Activated CD4-positive, alpha-beta memory T cell treated with anti-CD3 and anti-CD28 coated beads, Interleukin-2, amount 10 ng/mL, durations not matched to agents 7 days and 5 days (primary cell): ENCODE results near the gene IQGAP3. TPM values are rescaled to one million over a fixed set of nuclear protein-coding genes. Genes with fewer than 3 reads are reported as not detected.

Experiments used
- CTCF ChIA-PET: fragments of 350-600 bp; sonication (Branson Sonifier 250); formaldehyde crosslinking; loops from one replicate; lab custom pipeline; 2021; ENCODE audit warnings: antibody characterized with exemption, inconsistent platforms; lab: Charles Lee
- POLR2A ChIA-PET: fragments of 350-600 bp; sonication (Branson Sonifier 250); formaldehyde crosslinking; loops from one replicate; lab custom pipeline; 2021; ENCODE audit warnings: antibody characterized with exemption; lab: Charles Lee
- DNase-seq: peaks from one replicate; pipeline ENCODE4 v3.0.0-alpha.2; 2020
- H3K27ac Mint-ChIP-seq: one replicate; pipeline ENCODE4 v1.8.0; 2021; ENCODE audit warnings: mild to moderate bottlenecking, mixed read lengths
- H3K27me3 Mint-ChIP-seq: one replicate; pipeline ENCODE4 v1.8.0; 2021; ENCODE audit warnings: mixed read lengths
- H3K36me3 Mint-ChIP-seq: one replicate; pipeline ENCODE4 v1.8.0; 2021; ENCODE audit warnings: low read depth, mixed read lengths
- H3K4me1 Mint-ChIP-seq: one replicate; pipeline ENCODE4 v1.8.0; 2021; ENCODE audit warnings: mixed read lengths
- H3K4me3 Mint-ChIP-seq: one replicate; pipeline ENCODE4 v1.8.0; 2021; ENCODE audit warnings: mild to moderate bottlenecking, mixed read lengths
- H3K9me3 Mint-ChIP-seq: one replicate; pipeline ENCODE4 v1.8.0; 2021; ENCODE audit warnings: mixed read lengths
- total RNA-seq, 2 experiments: library from RNA; stranded (reverse); gene quantifications; one replicate each; pipeline ENCODE4 v1.2.3, GENCODE V29; 2021

The IQGAP3 gene
- total RNA-seq, 2 experiments from 2014 or later, result 18.4 to 19.7 TPM

DNA sequence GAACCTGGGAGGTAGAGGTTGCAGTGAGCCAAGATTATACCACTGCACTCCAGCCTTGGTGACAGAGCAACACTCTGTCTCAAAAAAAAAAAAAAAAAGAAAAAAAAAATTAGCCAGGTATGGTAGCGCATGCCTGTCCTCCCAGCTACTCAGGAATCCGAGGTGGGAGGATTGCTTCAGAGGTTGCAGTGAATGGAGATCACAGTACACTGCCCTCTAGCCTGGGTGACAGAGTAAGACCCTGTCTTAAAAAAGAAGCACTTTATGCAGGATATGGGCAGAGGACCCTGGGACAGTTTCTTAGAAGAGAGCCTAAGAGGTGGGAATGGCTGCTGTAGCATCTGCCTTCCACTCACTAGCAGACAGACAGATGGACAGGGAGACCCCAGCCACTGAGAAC lies 23.0 kb downstream of the IQGAP3 start:
- H3K4me1 Mint-ChIP-seq, result peaks cover 7% of the 10 kb centered on the region
- no peak overlapping the region for H3K27ac Mint-ChIP-seq
- no peaks in the 10 kb centered on the region for H3K9me3 Mint-ChIP-seq
- no peaks in the 10 kb centered on the region for H3K27me3 Mint-ChIP-seq
- POLR2A ChIA-PET, result no interaction called here
- CTCF ChIA-PET, result interaction anchor here (1.5 kb wide), 1 partner anchor 69 kb away, joined by 3 read pairs; no protein-coding TSS in a partner anchor
- H3K36me3 Mint-ChIP-seq, result peaks cover 21% of the 10 kb centered on the region
- no peak overlapping the region for H3K4me3 Mint-ChIP-seq
- DNase-seq, result no peak

- H3K36me3 Mint-ChIP-seq, result peaks cover 19% of the 10 kb centered on the region
- H3K4me1 Mint-ChIP-seq, result peaks cover 2% of the 10 kb centered on the region
- no peak for DNase-seq
- no peaks in the 10 kb centered on the region for H3K27me3 Mint-ChIP-seq
- H3K4me3 Mint-ChIP-seq, result no peak overlapping the region
- POLR2A ChIA-PET, result no interaction called here
- H3K27ac Mint-ChIP-seq, result no peak overlapping the region
- H3K9me3 Mint-ChIP-seq, result no peaks in the 10 kb centered on the region
- CTCF ChIA-PET, result interaction anchor here (1.2 kb wide), 1 partner anchor 162 kb away, joined by 3 read pairs; no protein-coding TSS in a partner anchor
Measured at GRCh38 chr1:156547982-156548381, 24.4 kb downstream of the IQGAP3 start.

DNA sequence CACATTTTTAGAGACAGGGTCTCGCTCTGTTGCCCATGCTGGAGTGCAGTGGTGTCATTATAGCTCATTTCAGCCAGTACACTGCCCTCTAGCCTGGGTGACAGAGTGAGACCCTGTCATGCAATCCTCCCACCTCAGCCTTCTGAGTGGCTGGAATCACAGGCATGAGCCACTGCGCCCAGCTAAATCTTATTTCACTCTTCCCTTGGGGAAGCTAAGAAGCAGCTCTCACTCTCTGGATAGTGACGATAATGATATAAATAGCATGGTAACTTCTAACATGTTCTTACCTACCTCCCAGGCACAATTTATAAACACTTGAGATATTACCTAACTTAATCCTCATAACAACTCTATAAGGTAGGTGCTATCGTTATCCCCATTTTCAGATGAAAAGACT lies 24.9 kb downstream of the IQGAP3 start:
- POLR2A ChIA-PET, result no interaction called here
- Mint-ChIP-seq H3K9me3 (no peaks in the 10 kb centered on the region), H3K4me3 (no peak overlapping the region), H3K36me3 (peaks cover 17% of the 10 kb centered on the region), H3K27ac (no peak overlapping the region), H3K27me3 (no peaks in the 10 kb centered on the region), H3K4me1 (peaks cover under 1% of the 10 kb centered on the region)
- no peak for DNase-seq
- CTCF ChIA-PET, result interaction anchor here (1.2 kb wide), 1 partner anchor 162 kb away, joined by 3 read pairs; no protein-coding TSS in a partner anchor

DNA sequence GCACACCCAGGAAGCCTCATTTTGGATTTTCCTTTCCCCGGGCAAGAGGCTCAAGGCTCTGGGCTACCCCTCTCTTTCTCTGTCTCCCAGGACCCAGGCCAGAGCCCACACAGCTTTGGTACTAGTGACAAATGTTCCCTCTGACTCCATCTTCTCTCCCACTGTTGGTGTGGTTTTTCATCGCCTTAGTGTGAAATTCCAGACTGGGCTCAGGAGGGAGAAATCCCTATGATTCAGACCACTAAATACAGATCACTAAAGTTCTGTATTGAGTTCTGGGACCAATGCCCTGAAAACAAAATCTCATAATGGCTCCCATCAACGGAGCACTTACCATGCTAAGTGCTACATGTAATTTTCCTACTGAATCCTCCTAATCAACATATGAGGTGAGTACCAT lies 26.1 kb downstream of the IQGAP3 start:
- H3K27ac Mint-ChIP-seq, result no peak overlapping the region
- CTCF ChIA-PET, result no interaction called here
- no peak overlapping the region for H3K4me3 Mint-ChIP-seq
- H3K4me1 Mint-ChIP-seq, result no peaks in the 10 kb centered on the region
- no peak for DNase-seq
- POLR2A ChIA-PET, result no interaction called here
- no peaks in the 10 kb centered on the region for H3K9me3 Mint-ChIP-seq
- peaks cover 19% of the 10 kb centered on the region for H3K36me3 Mint-ChIP-seq
- no peaks in the 10 kb centered on the region for H3K27me3 Mint-ChIP-seq

GRCh38 chr1:156544592-156545102 lies 27.7 kb downstream of the IQGAP3 start:
- peaks cover 19% of the 10 kb centered on the region for H3K36me3 Mint-ChIP-seq
- CTCF ChIA-PET, result interaction anchor here (1.3 kb wide), 1 partner anchor 64 kb away, joined by 4 read pairs; no protein-coding TSS in a partner anchor
- no peaks in the 10 kb centered on the region for H3K27me3 Mint-ChIP-seq
- no peak overlapping the region for H3K27ac Mint-ChIP-seq
- H3K4me1 Mint-ChIP-seq, result no peaks in the 10 kb centered on the region
- no peak for DNase-seq
- H3K4me3 Mint-ChIP-seq, result no peak overlapping the region
- H3K9me3 Mint-ChIP-seq, result no peaks in the 10 kb centered on the region
- POLR2A ChIA-PET, result no interaction called here

DNA sequence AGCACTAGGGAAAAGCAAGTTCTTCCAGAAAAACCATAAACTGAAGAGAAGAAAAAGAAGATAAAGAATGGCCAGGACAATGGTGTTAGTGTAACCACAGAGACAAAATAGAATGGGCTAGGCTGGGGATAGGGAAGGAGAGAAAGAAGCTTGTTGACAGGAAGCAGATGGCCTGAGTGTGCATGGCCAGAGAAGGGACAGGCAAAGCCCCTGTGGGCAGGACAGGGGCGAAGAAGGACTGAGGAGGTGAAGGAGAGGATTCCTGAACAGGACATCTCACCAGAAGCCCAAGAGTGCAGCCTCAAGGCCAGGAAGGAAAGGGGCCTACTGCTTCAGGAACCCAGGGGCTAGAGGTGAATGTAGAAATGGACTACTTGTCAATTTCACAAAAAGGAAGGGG lies 29.3 kb downstream of the IQGAP3 start:
- Mint-ChIP-seq H3K36me3 (peaks cover 29% of the 10 kb centered on the region), H3K4me3 (no peak overlapping the region), H3K27me3 (no peaks in the 10 kb centered on the region), H3K4me1 (peaks cover 6% of the 10 kb centered on the region), H3K9me3 (no peaks in the 10 kb centered on the region), H3K27ac (no peak overlapping the region)
- ChIA-PET POLR2A (interaction anchor here (0.6 kb wide), 1 partner anchor 54 kb away, joined by 4 read pairs; no protein-coding TSS in a partner anchor), CTCF (interaction anchor here (0.6 to 0.8 kb wide), 2 partner anchors 16 to 18 kb away, joined by 3 read pairs; no protein-coding TSS in a partner anchor)
- no peak for DNase-seq

DNA sequence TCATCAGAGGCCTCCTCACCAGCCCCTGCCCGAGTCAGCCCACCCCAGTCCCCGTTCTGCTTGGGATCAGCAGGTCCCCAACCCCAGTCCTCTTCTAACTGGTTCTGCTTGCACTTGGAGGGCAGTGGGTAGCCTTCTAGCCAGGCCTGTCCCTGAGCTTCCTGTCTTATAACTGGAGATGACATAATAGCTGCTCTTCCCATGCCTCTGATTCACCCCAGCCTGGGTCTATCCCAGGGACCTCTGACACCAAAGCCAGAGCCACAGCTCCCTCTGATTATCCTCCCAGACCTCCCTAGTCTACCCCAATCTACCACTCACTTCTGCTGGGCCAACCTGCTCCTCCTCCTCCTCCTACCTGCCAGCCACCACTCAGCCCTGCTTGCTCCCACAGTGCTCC lies 31.4 kb downstream of the IQGAP3 start:
- H3K9me3 Mint-ChIP-seq, result no peaks in the 10 kb centered on the region
- no peak for DNase-seq
- no peaks in the 10 kb centered on the region for H3K27me3 Mint-ChIP-seq
- no peak overlapping the region for H3K27ac Mint-ChIP-seq
- H3K4me3 Mint-ChIP-seq, result no peak overlapping the region
- peaks cover 23% of the 10 kb centered on the region for H3K36me3 Mint-ChIP-seq
- ChIA-PET CTCF (interaction anchor here (1.3 kb wide), 1 partner anchor 68 kb away, joined by 3 read pairs; no protein-coding TSS in a partner anchor), POLR2A (interaction anchor here (0.8 kb wide), 1 partner anchor 36 kb away, joined by 3 read pairs; no protein-coding TSS in a partner anchor)
- H3K4me1 Mint-ChIP-seq, result peaks cover 6% of the 10 kb centered on the region

DNA sequence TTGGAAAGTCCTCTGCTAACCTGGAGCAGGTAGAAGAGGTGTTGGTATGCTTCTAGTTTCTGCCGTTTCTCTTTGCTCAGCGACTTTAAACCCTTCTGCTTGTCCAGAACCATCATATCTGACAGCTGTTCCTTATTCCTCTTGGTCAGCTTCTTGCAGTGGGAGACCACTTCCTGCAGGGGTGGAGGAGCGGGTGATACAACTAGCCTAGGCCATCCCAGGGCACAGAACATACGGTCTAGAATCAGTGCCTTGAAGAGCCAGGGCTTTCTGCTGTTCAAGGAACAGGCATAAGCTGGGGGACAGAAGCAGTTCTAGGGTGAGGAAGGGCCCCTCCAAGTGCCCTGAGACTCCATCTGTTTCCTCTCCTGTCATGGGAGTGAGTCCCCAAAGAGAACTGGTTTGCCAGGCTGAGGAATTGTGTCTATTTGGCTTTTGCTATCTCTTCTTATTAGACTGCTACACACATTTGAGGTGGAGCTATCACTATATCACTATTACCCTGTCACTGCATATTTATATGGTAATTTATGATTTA lies 32.5 kb downstream of the IQGAP3 start:
- POLR2A ChIA-PET, result no interaction called here
- Mint-ChIP-seq H3K36me3 (peaks cover 30% of the 10 kb centered on the region), H3K4me1 (peaks cover 6% of the 10 kb centered on the region), H3K4me3 (no peak overlapping the region), H3K9me3 (no peaks in the 10 kb centered on the region), H3K27ac (no peak overlapping the region), H3K27me3 (no peaks in the 10 kb centered on the region)
- DNase-seq, result no peak
- CTCF ChIA-PET, result interaction anchor here (1.4 kb wide), 1 partner anchor 59 kb away, joined by 3 read pairs; no protein-coding TSS in a partner anchor

DNA sequence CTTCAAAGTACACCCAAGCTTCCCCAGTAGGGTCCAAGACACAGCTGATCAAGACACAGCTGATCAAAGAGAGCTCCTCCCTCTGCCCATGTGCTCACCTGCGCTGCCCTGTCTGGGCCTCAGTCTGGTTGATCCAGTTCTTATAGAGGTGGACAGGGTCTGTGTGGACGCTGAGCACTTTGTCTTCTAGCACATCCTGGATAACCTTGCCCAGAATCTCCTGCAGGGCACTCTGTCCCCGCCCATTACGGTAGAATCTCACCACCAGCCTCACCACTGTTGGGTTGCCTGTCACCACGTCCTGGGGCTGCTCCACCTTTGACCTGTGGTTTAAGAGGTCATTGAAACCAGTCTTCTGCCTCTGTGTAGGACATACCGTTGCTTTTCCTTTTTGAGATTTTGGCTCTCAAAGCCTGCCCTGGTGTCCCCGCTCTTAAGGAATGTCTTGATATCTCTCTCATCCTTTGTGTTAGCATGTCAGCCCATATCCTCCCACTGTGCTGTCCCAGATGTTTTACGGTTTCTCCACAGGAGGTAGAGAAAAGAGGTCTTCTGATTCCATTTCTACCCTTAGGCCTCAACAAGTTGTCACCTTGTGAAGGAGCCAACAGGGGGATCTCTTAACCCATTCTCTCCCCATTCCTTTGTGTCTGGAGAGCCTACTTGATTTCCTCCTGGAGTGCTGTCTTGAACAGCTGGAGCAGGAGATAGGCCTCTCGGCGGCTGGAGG lies 33.5 kb downstream of the IQGAP3 start:
- ChIA-PET POLR2A (no interaction called here), CTCF (no interaction called here)
- no peak for DNase-seq
- Mint-ChIP-seq H3K27ac (no peak overlapping the region), H3K36me3 (peaks cover 33% of the 10 kb centered on the region), H3K4me1 (peaks cover 6% of the 10 kb centered on the region), H3K27me3 (no peaks in the 10 kb centered on the region), H3K9me3 (no peaks in the 10 kb centered on the region), H3K4me3 (no peak overlapping the region)

GRCh38 chr1:156537027-156537426 lies 35.3 kb downstream of the IQGAP3 start:
- Mint-ChIP-seq H3K27ac (no peak overlapping the region), H3K4me3 (no peak overlapping the region), H3K9me3 (no peaks in the 10 kb centered on the region), H3K27me3 (no peaks in the 10 kb centered on the region), H3K36me3 (peaks cover 40% of the 10 kb centered on the region), H3K4me1 (peaks cover 6% of the 10 kb centered on the region)
- POLR2A ChIA-PET, result interaction anchor here (1.3 kb wide), 1 partner anchor 9 kb away, joined by 5 read pairs; no protein-coding TSS in a partner anchor
- CTCF ChIA-PET, result no interaction called here
- no peak for DNase-seq

GRCh38 chr1:156534424-156535060 lies 37.8 kb downstream of the IQGAP3 start:
- Mint-ChIP-seq H3K27me3 (no peaks in the 10 kb centered on the region), H3K9me3 (no peaks in the 10 kb centered on the region), H3K4me1 (peaks cover 6% of the 10 kb centered on the region), H3K4me3 (no peak overlapping the region), H3K36me3 (peaks cover 34% of the 10 kb centered on the region), H3K27ac (no peak overlapping the region)
- DNase-seq, result no peak
- POLR2A ChIA-PET, result no interaction called here
- CTCF ChIA-PET, result no interaction called here

DNA sequence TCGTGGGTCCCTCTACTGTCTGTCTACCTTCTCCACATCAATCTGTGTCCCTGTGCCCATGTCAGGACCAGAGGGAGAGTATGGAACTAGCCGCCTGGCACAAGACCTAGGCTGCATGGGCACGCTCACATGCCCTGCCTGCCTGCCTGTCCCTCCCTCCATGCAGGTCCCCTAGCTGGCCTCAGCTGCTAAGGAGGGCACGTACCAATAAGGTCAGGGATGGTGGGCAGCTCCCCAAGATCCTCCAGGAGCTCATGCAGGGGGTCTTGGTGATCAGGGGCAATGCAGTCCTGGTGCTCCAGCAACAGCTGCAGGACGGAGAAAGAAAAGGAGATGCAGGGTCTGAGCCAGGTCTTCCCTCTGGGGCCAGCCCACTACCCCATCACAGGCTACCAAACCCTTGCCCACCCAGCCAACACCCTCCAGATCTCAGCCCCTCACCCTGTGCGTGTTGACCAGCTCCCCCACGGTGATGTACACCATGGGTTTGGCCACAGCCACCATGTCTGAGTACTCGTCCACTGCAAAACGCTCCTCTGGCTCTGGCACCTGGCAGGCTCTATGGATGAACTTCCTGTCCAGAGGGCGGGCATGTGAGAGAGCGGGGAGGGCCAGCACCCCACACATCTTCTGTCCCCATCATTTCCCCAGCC lies 38.7 kb downstream of the IQGAP3 start:
- Mint-ChIP-seq H3K27me3 (no peaks in the 10 kb centered on the region), H3K9me3 (no peaks in the 10 kb centered on the region), H3K4me3 (no peak overlapping the region), H3K4me1 (peaks cover 4% of the 10 kb centered on the region), H3K27ac (no peak overlapping the region), H3K36me3 (peaks cover 27% of the 10 kb centered on the region)
- DNase-seq, result no peak
- CTCF ChIA-PET, result interaction anchor here (1.2 kb wide), 1 partner anchor 53 kb away, joined by 4 read pairs; no protein-coding TSS in a partner anchor
- POLR2A ChIA-PET, result no interaction called here
